ENCODE measurements around the gene RLN1. TPM values are rescaled to one million over a fixed set of nuclear protein-coding genes. Genes with fewer than 3 reads are reported as not detected.
"Not testable (repeated sequence)": the region's sequence is repeated elsewhere in the genome, so short reads cannot be mapped to it uniquely, and the experiment has no call there.

The RLN1 gene, protein sequence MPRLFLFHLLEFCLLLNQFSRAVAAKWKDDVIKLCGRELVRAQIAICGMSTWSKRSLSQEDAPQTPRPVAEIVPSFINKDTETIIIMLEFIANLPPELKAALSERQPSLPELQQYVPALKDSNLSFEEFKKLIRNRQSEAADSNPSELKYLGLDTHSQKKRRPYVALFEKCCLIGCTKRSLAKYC
- polyA plus RNA-seq = 1 to 10 TPM; 1.0 to 4.1 (median 2.5) TPM

DNA sequence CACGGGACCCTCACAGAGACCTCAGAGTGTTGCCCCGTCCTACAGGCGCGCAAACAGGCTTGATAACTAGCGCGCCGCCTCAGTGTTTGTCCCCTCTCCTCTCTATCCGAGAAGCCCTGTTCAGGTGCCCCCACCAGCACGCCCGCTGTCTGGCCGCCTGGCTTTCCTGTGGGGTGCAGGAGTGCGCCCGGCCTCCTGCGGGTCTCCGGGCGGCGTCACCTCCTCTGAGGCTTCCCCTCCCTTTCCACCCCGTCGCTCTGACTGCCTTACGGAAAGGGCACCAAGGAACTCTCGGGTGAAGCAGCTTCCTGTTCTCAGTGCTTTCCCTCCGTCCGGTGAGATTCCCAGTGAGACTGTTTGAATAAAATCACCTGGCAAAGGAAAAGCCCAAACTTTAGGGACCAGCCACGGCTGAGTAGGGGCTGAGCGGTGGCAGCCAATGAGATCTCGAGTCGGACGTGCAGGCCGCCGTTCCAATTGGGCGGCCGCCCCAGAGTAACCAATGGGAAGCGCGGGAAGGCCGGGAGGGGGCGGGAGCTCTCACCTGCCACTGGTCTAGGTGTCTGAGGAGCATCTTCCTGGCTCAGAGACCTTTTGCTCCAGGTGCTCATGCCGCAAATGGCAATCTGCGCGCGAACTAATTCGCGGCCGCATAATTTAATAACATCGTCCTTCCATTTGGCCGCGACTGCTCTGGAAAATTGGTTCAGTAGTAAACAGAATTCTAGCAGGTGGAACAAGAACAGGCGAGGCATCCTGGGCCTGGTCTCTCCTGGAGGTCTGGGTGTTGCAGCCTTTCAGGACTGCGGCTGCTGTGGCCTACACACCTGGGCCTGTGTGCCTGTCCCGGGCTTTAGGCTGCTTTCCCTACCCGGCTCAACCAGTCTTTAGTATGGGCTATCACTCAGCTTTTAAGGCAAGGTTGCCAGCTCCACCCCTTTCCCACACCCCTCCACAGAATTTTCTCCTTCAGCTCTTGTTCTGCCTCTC is at the start of gene RLN1:
RLN1 (minus strand) TSS at position 885 of the 990 bp plus-strand sequence; CDS start at position 755, 130 bp downstream.
- not testable (repeated sequence) for H3K27me3 Mint-ChIP-seq (ENCODE audit: low read depth in 3 of 3); H3K9me3 Mint-ChIP-seq; H3K36me3 Mint-ChIP-seq
- DNase-seq = peak; percentile 38 to 43 (median 42)
- Mint-ChIP-seq H3K4me1 (peaks cover 23 to 30% of the 10 kb centered on the region in 2 donors), H3K27ac (peak within 1 kb of the TSS; percentile 13 to 79 (median 68)), H3K4me3 (peak within 1 kb of the TSS; percentile 58 to 84 (median 72))

DNA sequence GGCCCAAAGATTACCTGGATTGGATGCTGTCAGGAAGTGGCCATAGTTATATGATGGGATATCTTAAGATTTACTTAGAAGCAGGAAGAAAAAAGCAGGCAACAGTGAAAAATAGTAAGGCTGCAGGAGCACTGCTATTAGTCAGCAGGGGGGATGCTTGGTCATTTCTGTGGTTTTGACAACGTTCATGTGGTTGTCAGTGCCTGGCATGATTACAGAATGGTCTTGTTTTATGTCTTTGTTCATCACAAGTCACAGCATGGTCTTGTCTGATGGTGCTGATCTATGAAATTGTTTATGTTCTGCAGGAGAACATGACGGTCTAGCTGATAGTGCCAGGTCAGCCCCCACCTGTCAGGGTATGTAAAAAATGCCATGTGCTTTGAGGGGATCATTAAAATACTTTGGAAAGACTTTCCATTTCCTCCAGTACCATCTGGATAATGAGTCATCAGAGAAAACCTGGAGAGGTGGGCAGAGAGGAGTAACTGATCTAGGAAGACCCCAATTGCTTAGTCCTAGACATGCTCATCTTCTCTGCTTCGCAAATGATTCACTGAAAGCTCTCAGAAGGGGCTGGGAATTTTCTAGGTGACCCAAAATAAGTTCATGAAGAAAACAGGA is 49.5 kb upstream of the RLN1 start:
- H3K4me1 Mint-ChIP-seq = peaks cover 18 to 32% of the 10 kb centered on the region in 2 donors
- H3K9me3 Mint-ChIP-seq = no peaks in the 10 kb centered on the region
- H3K36me3 Mint-ChIP-seq = peaks cover 0 to 4% (median 3%) of the 10 kb centered on the region in 3 donors
- peak overlapping the region in 2 of 5 donors; percentile 24 to 33 for H3K4me3 Mint-ChIP-seq
- no peaks in the 10 kb centered on the region for H3K27me3 Mint-ChIP-seq (ENCODE audit: low read depth in 3 of 3)
- H3K27ac Mint-ChIP-seq = peak overlapping the region in 5 of 6 donors; percentile 3 to 46 (median 15)
- peak; percentile 34 to 52 (median 45) for DNase-seq

DNA sequence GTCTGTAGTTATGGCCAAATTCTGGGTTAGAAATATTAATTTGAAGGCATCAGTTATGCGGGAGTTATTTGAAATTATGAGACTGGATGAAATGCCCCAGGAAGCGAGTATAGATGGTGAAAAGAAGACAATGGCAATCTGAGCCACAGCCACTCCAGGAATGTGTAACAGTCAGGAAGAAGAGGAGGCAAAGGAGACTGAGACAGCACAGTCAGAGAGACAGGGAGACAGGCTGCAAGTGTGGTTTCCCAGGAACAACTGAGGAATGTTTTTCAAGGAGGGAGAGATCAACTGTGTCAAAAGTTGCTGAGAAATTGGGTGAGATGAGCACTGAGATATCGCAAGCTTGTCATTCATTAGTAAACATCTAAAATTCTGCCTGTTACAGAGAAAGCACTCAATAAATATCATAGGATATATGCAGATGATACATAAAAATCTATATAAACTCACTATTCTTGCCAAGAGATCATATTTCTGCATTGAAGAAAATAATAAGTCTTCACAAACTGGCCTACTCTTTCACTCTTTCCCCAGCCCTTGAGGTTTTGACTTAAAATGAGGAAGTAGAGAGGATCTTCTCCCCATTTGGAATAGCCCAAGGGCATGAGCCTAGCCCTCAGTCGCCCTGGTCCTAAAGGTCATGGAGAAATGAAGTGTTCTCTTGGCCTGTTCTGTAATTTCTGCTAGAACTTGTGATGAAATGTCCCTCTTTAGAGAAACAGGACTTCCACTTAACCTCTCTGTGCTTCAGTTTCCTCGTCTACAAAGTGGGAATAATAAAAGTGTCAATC is 48.5 kb upstream of the RLN1 start:
- H3K36me3 Mint-ChIP-seq = peaks cover 0 to 3% (median 0%) of the 10 kb centered on the region in 3 donors
- H3K9me3 Mint-ChIP-seq = no peaks in the 10 kb centered on the region
- H3K4me3 Mint-ChIP-seq = no peak overlapping the region
- DNase-seq = no peak
- H3K27ac Mint-ChIP-seq = peak overlapping the region in 1 of 6 donors; percentile 2
- no peaks in the 10 kb centered on the region for H3K27me3 Mint-ChIP-seq (ENCODE audit: low read depth in 3 of 3)
- peaks cover 18 to 24% of the 10 kb centered on the region in 2 donors for H3K4me1 Mint-ChIP-seq

DNA sequence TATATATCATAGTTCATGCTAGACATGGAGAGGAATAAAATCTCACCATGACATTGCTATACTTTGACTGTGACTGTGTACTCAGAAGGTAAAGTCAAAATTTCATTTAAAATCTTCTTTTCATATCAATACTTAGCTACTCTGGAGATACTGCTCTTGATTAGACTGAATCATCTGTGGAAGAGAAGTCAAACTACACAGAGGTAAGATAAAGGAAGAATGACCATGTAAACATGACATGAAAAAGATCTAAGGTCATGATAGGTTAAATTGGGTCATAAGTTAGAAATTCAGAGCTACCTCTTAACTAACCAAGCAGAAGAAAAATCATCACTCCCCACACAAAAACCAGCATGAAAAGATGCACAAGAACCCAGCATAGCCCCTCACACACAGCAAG is 44.8 kb upstream of the RLN1 start:
- Mint-ChIP-seq H3K27ac (peak overlapping the region in 1 of 6 donors; percentile 54), H3K4me1 (peaks cover 9 to 18% of the 10 kb centered on the region in 2 donors), H3K9me3 (no peaks in the 10 kb centered on the region), H3K4me3 (no peak overlapping the region), H3K27me3 (ENCODE audit: low read depth in 3 of 3) (peaks cover 0 to 2% (median 0%) of the 10 kb centered on the region in 3 donors), H3K36me3 (peaks cover 14 to 27% (median 16%) of the 10 kb centered on the region in 3 donors)
- DNase-seq = no peak

DNA sequence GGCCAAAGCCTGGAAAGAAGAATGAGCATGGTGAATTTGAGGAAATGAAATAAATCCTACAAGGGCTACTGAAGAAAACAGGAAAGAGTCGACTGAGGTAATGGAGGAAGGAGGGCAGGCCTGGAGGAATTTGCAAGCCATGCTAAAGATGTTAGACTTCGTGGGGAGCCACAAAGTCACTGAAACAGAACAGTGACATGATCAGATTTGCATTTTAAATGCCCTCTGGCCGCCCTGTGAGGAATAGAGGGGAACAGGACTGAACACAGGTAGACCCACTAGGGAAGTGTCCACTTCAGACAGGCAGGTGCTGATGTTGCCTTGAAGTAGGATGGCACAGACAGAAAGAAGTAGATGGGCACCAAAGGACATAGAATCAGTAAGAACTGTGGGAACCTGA is 42.8 kb upstream of the RLN1 start:
- no peaks in the 10 kb centered on the region for H3K4me1 Mint-ChIP-seq
- H3K27me3 Mint-ChIP-seq (ENCODE audit: low read depth in 3 of 3) = peaks cover 0 to 2% (median 0%) of the 10 kb centered on the region in 3 donors
- DNase-seq = no peak
- H3K4me3 Mint-ChIP-seq = no peak overlapping the region
- no peaks in the 10 kb centered on the region for H3K9me3 Mint-ChIP-seq
- peak overlapping the region in 1 of 6 donors; percentile 29 for H3K27ac Mint-ChIP-seq
- H3K36me3 Mint-ChIP-seq = peaks cover 14 to 27% (median 16%) of the 10 kb centered on the region in 3 donors

DNA sequence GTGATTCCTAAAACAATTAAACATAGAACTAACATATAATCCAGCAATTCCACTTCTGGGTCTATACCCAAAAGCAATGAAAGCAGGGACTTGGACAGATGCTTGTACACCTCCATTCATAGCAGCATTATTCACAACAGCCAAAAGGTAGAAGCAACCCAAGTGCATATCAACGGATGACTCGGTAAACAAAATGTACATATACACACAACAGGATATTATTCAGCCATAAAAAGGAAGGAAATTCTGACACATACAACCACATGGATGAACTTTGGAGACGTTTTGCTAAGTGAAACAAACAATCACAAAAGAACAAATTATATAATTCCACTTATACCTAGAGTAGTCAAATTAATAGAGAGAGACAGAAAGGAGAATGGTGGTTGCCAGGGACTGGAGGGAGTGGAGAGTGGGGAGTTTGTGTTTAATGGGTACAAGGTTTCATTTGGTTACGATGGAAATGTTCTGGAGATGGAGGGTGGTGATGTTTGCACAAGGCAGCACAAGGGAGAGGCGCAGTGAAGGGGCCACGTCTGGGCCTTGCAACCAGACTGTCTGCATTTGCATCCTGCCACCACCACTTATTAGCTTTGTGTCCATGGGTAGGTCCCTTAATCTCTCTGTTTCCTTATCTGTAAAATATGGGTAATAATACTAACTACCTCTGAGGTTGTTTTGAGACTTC is 36.3 kb upstream of the RLN1 start:
- no peak for DNase-seq
- H3K27ac Mint-ChIP-seq = no peak overlapping the region

DNA sequence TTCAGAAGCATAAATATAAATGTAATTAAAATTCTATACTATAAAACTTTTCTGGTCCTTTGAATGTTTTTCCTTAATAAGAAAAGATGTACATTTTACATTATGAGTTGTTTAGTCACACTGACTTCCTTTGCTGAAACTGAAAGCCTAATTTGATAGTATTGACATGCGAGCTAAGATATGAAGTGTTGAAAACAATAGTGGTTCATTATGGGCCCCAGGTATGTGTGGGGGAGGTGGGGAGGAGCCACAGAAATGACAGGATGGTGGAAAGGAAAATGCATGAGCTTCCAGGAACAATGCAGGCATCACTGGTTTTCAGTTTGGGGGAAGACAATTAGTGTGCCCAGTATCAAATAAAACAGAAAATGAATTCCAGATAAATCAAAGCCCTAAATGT is 35.4 kb upstream of the RLN1 start:
- Mint-ChIP-seq H3K36me3 (peaks cover 0 to 9% (median 7%) of the 10 kb centered on the region in 3 donors), H3K27me3 (ENCODE audit: low read depth in 3 of 3) (no peaks in the 10 kb centered on the region), H3K27ac (peak overlapping the region in 1 of 6 donors; percentile 6), H3K4me3 (peak overlapping the region in 1 of 5 donors; percentile 3), H3K4me1 (peaks cover 24 to 31% of the 10 kb centered on the region in 2 donors), H3K9me3 (no peaks in the 10 kb centered on the region)
- DNase-seq = no peak

More for the DNA sequence above, 36.3 kb upstream of the RLN1 start:
- H3K4me1 Mint-ChIP-seq = peaks cover 24 to 31% of the 10 kb centered on the region in 2 donors
- peaks cover 5 to 17% (median 14%) of the 10 kb centered on the region in 3 donors for H3K36me3 Mint-ChIP-seq
- no peaks in the 10 kb centered on the region for H3K9me3 Mint-ChIP-seq
- peaks cover 0 to 2% (median 0%) of the 10 kb centered on the region in 3 donors for H3K27me3 Mint-ChIP-seq (ENCODE audit: low read depth in 3 of 3)
- no peak overlapping the region for H3K4me3 Mint-ChIP-seq

DNA sequence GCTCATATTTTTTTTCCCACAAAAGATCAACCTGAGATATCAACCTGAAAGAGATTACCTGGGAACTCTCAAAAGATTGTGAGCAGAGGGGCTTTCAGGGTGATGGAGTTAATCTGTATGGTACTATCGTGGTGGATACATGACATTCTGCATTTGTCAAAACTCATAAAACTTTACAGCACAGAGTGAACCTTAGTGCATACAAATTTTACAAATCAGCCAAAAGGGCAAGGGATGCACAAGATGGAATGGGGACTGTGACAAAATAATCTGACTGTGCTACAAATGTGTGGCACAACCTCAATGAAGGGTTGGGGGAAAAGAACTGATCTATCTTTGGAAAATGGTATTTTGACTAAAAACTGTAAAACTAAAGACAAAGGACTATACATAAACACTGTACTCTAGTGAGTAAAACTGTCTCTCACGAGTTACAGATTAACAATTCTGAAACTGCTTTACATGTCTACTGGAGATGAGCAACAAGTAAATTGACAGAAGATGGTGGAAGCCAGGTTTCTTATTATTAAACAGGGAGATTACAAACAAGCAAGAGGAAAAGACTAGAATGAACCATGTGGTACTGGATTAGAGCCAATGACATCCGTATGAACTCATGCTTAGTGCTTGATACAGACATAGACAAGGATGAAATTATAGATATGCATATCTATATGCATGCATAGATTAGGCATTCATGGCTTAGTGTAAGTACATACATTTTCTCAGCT is 24.8 kb upstream of the RLN1 start:
- Mint-ChIP-seq H3K9me3 (peaks cover 0 to 8% (median 0%) of the 10 kb centered on the region in 6 donors), H3K27me3 (ENCODE audit: low read depth in 3 of 3) (peaks cover 0 to 5% (median 0%) of the 10 kb centered on the region in 3 donors), H3K4me3 (no peak overlapping the region), H3K4me1 (peaks cover 0 to 3% of the 10 kb centered on the region in 2 donors), H3K27ac (peak overlapping the region in 1 of 6 donors; percentile 23), H3K36me3 (peaks cover 5 to 13% (median 6%) of the 10 kb centered on the region in 3 donors)
- DNase-seq = no peak

DNA sequence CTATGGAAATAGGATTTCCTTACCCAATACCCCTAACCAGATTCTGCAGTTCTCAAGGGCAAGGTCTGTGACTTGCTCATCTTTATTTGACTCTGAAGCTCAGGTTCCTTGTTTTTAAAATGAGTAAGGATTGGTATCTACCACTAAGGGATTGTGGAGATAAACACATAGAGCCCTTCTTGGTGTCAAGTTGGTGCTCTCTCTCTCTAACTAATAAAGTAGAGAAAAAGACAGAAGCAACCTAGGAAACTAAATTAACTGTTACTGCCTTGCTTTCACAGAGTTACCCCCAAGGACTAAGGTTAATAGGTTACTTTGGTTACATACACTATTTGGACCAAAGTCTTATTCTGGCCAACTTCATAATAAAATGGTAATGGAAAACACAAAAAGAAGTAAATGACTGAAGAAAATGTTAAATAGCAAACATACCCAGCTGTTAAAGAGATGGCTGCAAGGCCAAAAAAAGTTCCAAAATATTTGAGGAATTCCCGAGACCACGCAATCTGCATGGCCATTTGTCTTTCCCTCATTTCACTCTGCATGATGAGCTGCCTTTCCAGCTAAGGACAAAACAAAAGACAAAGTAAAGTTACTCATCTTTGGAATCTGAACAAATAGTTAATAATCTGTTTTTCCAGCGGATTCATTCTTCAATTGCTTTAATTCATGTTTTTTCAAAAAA is 21.8 kb upstream of the RLN1 start:
- no peak for DNase-seq

DNA sequence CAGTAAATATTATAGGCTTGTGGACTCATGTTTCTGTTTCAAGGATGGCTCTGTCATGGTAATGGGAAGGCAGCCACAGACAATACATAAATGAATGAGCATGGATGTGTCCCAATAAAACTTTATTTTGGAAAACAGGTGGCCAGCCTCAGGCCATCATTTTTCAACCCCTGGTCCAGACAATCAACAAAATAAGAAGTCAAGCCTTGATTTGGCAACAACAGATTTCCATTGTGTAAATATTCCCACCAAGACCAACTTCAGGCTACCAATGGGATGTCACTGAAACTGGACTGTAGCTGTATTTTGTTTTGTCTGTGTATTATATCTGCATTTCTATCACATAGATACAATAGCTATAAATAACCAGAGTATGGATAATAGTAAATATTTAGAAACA is 20.7 kb upstream of the RLN1 start:
- no peak for DNase-seq
- H3K9me3 Mint-ChIP-seq = peaks cover 0 to 3% (median 0%) of the 10 kb centered on the region in 6 donors
- H3K27ac Mint-ChIP-seq = no peak overlapping the region
- H3K4me1 Mint-ChIP-seq = no peaks in the 10 kb centered on the region
- no peaks in the 10 kb centered on the region for H3K27me3 Mint-ChIP-seq (ENCODE audit: low read depth in 3 of 3)
- H3K4me3 Mint-ChIP-seq = no peak overlapping the region
- peaks cover 18 to 30% (median 26%) of the 10 kb centered on the region in 3 donors for H3K36me3 Mint-ChIP-seq

More for the DNA sequence above, 21.8 kb upstream of the RLN1 start:
- Mint-ChIP-seq H3K4me3 (no peak overlapping the region), H3K27me3 (ENCODE audit: low read depth in 3 of 3) (no peaks in the 10 kb centered on the region), H3K27ac (no peak overlapping the region), H3K4me1 (no peaks in the 10 kb centered on the region), H3K9me3 (peaks cover 0 to 3% (median 0%) of the 10 kb centered on the region in 6 donors), H3K36me3 (peaks cover 18 to 27% (median 26%) of the 10 kb centered on the region in 3 donors)

DNA sequence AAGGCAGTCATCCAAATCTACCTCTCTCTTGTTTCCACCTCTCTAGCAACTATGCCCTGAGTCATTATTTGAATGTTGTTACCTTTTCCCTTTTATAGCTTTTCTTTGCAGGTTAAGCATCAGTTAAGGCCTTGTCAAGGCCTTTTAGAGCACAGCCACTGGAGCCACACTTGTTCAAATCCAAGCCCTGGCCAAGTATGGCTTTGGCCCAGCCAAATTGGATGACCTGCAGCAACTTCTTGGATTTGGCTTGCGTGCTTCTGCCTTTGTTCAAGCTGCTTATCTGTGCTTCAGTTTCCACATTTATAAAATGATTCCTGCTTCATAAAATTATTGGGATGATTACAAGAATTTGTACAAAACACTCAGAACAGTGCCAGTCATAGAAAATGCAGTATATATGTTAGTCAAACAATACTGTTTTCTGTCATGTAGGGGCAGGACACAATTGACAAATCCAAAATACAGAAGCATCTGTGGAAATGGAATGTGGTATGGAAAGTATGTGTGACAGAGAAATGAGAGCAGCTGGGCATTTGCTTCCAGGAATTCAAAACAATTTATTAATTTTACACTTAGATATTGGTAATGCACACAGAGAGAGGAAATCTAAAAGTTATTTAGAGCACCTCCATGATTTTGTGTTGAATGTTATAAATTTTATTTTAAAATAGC is 17.9 kb upstream of the RLN1 start:
- Mint-ChIP-seq H3K4me3 (no peak overlapping the region), H3K9me3 (peaks cover 0 to 3% (median 0%) of the 10 kb centered on the region in 6 donors), H3K4me1 (peaks cover 24 to 26% of the 10 kb centered on the region in 2 donors), H3K27ac (peak overlapping the region in 2 of 6 donors; percentile 8 to 18), H3K27me3 (ENCODE audit: low read depth in 3 of 3) (no peaks in the 10 kb centered on the region), H3K36me3 (peaks cover 18 to 30% (median 26%) of the 10 kb centered on the region in 3 donors)
- no peak for DNase-seq

Measured in immature natural killer cell (primary cell).